ENCODE data around the gene KCNQ1.
"Not testable (repeated sequence)": the region's sequence is repeated elsewhere in the genome, so short reads cannot be mapped to it uniquely, and the experiment has no call there.

DNA sequence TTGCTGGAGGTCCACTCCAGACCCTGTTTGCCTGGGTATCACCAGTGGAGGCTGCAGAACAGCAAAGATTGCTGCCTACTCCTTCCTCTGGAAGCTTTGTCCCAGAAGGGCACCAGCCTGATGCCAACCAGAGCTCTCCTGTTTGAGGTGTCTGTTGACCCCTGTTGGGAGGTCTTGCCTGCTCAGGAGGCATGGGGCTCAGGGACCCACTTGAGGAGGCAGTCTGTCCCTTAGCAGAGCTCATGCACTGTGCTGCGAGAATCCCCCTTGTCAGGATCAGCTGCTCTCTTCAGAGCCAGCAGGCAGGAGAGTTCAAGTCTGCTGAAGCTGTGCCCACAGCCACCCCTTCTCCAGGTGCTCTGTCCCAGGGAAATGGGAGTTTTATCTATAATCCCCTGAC is 53.1 kb downstream of the KCNQ1 start:
- TF ChIP-seq, protein P1, sequence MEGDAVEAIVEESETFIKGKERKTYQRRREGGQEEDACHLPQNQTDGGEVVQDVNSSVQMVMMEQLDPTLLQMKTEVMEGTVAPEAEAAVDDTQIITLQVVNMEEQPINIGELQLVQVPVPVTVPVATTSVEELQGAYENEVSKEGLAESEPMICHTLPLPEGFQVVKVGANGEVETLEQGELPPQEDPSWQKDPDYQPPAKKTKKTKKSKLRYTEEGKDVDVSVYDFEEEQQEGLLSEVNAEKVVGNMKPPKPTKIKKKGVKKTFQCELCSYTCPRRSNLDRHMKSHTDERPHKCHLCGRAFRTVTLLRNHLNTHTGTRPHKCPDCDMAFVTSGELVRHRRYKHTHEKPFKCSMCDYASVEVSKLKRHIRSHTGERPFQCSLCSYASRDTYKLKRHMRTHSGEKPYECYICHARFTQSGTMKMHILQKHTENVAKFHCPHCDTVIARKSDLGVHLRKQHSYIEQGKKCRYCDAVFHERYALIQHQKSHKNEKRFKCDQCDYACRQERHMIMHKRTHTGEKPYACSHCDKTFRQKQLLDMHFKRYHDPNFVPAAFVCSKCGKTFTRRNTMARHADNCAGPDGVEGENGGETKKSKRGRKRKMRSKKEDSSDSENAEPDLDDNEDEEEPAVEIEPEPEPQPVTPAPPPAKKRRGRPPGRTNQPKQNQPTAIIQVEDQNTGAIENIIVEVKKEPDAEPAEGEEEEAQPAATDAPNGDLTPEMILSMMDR (IDR thresholded peaks at IDR 0.05; ENCODE audit: low read length): not testable (repeated sequence)
- not testable (repeated sequence) for TF ChIP-seq EZH2 (IDR thresholded peaks at IDR 0.05; ENCODE audit: borderline replicate concordance, low read length)
